Pulmonary artery endothelial cell (primary cell): ENCODE results near the gene YAE1. TPM values are rescaled to one million over a fixed set of nuclear protein-coding genes. Genes with fewer than 3 reads are reported as not detected.
"Not testable (repeated sequence)": the region's sequence is repeated elsewhere in the genome, so short reads cannot be mapped to it uniquely, and the experiment has no call there.

Source experiments
- DNase-seq: peaks from one replicate; pipeline ENCODE4 v3.0.0-alpha.2; 2011; ENCODE audit warnings: low read depth, low spot score
- total RNA-seq: library from RNA; depleted of rRNA; stranded (reverse); fragments of >200 nt; gene quantifications from 2 replicates; pipeline ENCODE4 v1.2.3, GENCODE V29; 2014

Gene YAE1
- total RNA-seq: 25.6 and 28.4 TPM in 2 replicates

DNA sequence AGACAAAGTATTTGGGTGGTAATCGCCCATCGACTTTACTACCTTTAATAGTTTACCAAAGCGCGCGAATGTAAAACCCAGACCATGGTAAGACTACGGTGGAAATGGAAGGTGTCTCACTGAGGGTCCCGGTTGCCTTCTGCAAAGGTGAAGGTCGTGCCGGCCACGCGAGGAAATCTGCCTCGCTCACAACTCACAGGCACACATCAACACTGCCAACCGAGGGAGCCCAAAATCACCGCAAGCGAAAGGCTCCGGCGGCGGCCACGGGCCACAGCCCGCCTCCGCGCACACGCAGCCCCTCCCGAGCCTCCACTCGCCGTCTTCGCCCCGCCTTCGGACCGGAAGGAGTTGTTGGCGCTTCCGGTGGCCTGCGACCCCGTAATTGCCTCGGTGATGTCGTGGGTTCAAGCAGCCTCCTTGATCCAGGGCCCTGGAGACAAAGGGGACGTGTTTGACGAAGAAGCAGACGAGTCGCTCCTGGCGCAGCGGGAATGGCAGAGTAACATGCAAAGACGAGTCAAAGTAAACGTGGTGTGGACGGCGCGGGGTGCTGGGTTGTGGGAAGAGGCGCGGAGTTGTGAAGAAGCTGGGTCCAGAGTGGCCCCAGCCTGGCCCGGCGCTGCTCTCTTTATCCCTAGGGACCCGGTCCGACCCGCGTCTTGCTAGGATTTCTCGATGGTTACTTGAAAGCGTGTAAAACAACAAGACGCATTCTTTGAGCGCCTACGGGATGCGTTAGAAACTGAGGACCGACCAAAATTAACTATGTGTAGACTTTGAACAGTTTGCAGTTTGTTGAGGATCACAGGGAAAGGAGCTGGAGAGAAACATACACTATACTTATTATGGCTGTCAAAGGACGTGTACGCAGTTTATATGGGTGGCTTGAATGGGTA is at the start of gene YAE1:
Gene YAE1, plus strand, starts transcription at position 382 of the 899 bp plus-strand sequence. Its CDS starts 15 bp downstream, at position 397.
- DNase-seq: no peak

DNA sequence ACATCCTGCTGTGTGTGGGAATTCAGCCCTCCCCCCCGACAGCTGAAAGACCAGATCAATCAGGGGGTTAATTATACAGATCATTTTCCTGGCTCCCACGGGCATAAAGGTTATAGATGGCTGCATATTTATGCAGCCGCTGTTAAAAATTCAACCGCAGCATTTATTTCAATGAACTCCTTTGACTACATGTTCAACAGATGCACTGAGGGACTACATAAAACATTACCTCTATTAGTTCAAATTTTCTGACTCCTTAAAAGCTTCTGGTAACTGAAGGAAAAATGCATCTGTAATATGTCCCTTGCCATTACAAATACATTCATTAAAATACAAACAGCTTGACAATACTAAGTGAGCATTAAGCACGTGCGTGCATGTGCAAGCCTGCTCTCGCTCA is 49.7 kb upstream of the YAE1 start:
- no peak for DNase-seq

GRCh38 chr7:39517240-39517639 is 49.0 kb upstream of the YAE1 start:
- DNase-seq: no peak

DNA sequence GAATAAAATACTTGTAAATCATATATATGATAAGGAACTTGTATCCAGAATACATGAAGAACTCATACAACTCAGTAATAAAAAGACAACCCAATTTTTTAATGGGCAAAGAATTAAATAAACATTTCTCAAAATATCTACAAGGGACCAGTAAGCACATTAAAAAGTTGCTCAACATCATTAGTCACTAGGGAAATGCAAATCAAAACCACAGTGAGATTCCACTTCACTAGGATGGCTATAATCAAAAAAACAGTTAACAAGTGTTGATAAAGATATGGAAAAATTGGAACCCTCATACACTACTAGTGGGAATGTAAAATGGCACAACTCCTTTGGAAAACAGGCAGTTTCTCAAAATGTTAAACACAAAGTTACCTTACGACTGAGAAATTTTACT is 40.3 kb upstream of the YAE1 start:
- DNase-seq: no peak

DNA sequence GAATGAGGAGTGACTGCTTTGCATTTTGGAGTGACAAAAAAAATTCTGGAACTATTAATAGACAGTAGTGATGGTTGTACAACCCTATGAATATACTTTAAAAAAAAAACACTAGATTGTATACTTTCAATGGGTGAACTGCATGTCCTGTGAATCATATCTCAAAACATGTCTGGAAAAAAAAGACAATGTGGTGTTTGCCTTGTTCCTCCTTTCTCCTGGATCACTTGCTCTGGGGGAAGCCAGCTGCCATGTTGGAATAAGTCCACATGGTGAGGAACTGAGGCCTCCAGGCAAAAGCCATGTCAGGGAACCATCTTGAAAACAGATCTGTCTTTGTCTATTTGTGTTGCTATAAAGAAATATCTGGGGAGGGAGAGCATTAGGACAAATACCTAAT is 39.5 kb upstream of the YAE1 start:
- no peak for DNase-seq

DNA sequence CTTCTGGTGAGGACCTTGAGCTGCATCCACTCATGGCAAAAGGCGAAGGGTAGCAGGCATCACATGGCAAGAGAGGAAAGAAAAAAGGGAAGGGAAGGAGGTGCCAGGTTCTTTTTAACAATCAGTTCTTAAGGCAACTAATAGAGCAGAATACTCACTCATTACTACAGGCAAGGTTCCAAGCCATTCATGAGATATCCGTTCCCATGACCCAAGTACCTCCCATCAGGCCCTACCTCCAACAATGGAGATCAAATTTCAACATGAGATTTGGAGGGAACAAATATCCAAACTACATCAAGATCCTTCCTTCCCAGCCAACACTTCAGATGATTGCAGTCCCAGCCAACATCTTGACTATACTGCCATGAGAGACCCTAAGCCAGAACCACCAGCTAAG is 38.9 kb upstream of the YAE1 start:
- DNase-seq: no peak

GRCh38 chr7:39527951-39528350 is 38.3 kb upstream of the YAE1 start:
- DNase-seq: no peak

DNA sequence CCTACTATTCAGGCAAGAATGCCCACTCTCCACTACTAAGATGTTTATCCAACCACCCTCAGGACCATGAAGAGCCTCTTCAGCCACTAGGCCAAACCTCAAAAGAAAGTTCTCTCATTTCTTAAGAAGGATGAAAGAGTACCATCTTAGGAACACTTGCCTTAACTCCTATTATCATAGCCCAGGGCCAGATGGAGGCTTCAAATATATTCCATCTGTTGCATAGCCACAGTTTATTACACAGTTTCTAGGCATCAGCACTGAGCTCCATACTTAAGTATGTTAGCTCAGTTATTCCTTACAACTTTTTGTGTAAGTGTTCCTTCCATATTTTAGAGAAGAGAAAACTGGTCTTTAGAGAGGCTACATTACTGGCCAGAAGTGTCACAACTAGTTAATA is 37.4 kb upstream of the YAE1 start:
- DNase-seq: no peak

- DNase-seq: no peak
Observed at GRCh38 chr7:39529582-39529981, 36.6 kb upstream of the YAE1 start.

DNA sequence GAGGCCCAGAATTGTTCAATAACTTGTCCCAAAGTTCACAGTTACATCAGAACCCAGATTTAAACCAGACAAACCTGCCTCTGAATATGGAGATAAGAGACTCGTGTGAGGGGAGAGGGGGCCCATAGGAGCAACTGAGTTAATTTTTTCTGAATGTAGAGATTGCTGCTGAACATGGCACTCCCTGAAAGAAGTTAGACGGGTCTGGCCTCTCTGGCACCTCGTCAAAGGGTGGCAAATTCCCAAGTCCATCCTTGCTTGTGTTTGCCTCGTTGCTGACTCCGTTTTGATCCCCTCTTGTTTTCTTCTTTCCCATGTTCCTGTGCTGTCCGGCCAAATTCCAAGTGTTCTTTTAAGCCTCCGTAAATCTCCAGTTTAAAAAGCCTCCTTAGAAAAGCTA is 35.2 kb upstream of the YAE1 start:
- no peak for DNase-seq

DNA sequence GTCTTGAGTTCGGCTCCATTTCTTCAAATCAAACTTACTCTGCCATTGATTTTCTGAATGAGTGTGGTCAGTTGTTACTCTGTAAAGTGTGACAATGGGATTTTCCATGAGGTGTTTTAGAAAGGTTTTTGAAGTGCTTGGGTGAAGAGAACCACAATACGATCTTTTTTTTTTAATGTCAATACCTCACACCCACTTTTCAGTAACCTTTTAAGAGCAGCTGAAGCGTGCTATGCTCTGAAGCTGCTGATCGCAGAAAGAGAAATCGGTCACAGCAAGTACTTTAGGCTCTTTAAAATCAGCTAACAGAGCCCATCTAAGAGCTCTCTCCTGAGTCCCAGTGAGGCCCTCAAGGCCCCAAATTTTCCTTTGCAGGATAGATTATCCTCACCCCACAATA is 34.4 kb upstream of the YAE1 start:
- no peak for DNase-seq

DNA sequence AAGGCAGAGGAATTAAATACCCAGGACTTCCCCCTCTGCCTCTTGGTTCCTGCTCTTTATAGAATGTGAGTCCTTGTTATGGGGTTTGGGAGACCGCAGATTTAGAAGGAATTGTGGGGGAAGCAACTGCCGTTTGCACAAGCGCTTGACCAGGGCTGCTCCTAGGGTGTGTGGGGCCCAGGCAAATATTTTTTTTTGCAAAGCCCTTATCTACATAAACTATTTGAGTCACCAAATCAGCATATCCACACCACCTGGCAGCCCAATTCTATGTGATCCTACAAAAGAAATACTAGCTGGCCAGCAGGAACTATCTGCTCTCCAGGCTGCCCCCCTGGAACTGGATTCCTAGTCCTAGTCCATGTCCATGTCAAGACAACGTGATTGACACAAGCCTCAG is 33.4 kb upstream of the YAE1 start:
- DNase-seq: no peak

- no peak for DNase-seq
Observed at GRCh38 chr7:39534599-39534998, 31.6 kb upstream of the YAE1 start.

GRCh38 chr7:39535064-39535463 is 31.1 kb upstream of the YAE1 start:
- no peak for DNase-seq

- no peak for DNase-seq
Observed at GRCh38 chr7:39535720-39536119, 30.5 kb upstream of the YAE1 start.

GRCh38 chr7:39536951-39537350 is 29.3 kb upstream of the YAE1 start:
- no peak for DNase-seq

DNA sequence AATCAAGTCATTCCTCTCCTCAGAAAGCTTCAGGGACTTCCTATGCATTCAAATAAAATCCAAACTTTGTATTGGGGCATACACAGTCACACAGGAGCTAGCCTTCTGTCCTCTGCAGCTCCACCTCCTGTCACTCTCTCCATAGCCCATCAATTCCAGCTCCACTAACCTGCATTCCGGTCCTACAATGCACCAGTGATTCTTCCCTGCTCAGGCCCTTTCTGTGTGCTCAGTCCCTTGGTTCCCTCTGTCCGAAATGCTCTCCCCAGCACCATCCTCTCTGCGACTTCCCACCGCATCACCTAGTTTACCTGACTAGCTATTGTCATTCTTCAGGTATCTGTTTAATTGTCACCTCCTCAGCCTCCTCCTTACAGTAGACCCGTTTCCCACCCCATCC is 26.4 kb upstream of the YAE1 start:
- DNase-seq: no peak

GRCh38 chr7:39540320-39540719 is 25.9 kb upstream of the YAE1 start:
- DNase-seq: no peak

- DNase-seq: no peak
Observed at GRCh38 chr7:39541511-39541910, 24.7 kb upstream of the YAE1 start.

DNA sequence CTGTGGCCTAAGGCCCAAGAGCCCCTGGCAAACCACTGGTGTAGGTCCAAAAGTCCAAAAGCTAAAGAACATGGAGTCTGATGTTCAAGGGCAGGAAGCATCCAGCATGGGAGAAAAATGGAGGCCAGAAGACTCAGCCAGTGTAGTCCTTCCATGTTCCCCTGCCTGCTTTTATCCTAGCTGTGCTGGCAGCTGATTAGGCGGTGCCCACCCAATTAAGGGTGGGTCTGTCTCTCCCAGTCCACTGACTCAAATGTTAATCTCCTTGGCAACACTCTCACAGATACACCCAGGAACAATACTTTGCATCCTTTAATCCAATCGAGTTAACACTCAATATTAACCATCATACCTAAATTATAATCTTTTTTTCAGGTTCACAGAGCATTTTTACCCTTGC is 21.4 kb upstream of the YAE1 start:
- not testable (repeated sequence) for DNase-seq

- DNase-seq: no peak
Observed at GRCh38 chr7:39547336-39547735, 18.9 kb upstream of the YAE1 start.

GRCh38 chr7:39550411-39550810 is 15.8 kb upstream of the YAE1 start:
- DNase-seq: no peak

DNA sequence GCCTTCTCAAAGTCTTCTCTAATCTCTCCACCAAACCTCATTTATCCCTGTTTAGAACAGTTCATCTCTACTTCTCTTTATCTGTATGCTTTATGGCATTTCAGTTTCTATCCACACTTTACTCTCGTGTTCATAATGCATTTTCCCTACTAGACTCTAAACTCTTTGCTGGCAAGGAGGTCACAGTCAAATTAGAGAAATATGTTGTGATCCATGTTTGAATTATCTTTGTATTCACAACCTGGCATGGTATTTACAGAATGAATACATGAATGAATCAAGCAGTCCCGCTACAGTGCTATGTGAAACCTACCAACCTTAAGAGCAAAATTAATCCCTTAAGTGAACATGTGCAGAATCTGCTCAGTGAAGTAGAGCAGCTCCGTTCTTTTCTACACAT is 12.8 kb upstream of the YAE1 start:
- no peak for DNase-seq
